Glomerular visceral epithelial cell (primary cell): Measurements from ENCODE around the gene ACE2.
"Not testable (repeated sequence)": the region's sequence is repeated elsewhere in the genome, so short reads cannot be mapped to it uniquely, and the experiment has no call there.

Experiments
- DNase-seq: peaks from one replicate; pipeline ENCODE4 v3.0.0-alpha.2; 2016; ENCODE audit errors: extremely low spot score

ACE2 gene

DNA sequence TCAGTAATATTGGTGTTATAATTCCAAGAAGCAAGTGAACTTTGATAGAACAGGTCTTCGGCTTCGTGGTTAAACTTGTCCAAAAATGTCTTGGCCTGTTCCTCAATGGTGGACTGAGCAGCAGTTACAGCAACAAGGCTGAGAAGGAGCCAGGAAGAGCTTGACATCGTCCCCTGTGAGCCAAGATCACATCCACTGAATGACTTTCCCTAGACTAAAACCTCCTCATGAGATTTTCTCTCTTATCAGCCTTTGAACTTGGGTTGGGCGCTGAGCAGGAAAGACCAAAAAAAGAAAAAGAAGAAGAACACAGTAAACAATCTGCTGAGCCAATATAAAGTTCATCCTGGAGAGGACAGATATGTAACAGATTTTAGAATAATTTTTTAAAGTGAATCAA, at the start of gene ACE2:
Gene ACE2 (minus strand): TSS at position 216 of the 400 bp plus-strand sequence. CDS start 49 bp downstream, at position 167.
- no peak for DNase-seq

DNA sequence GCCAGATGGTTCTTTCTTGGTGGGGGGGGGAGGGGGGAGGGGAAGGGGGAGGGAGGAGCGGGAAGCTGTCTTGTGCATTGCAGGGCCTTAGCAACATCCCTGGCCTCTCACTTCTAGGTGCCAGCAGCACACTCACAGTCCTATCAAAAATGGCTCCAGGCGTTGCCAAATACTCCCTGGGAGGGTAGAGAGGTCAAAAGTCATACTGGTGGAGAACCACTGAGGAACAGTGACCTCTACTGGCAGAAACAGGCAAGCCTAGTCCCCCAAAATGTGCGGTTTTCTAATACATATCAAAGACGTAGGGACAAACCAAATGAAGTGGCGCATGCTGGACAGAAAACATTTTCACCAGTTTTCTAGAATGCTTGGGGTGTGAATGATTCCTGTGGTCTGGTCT, 46.8 kb upstream of the ACE2 start:
- not testable (repeated sequence) for DNase-seq

DNA sequence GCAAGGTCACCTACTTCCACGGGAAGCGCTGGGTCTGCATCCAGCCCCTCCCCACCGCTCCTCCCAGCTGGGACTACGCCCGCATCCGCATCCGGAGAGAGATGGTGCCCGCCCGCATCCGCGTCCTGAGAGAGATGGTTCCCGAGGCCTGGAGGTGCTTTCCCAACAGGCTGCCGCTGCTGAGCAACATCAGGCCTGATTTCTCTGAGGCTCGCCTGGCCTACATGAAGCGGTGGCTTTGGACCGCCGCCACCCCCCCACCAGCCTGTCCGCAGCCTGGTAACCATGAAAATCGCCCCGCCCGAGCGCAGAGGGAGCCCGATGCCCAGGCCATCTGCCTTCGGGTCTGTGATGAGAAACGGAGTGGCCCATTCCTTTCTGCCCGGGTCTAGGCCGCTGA, 45.8 kb upstream of the ACE2 start:
- DNase-seq: no peak

DNA sequence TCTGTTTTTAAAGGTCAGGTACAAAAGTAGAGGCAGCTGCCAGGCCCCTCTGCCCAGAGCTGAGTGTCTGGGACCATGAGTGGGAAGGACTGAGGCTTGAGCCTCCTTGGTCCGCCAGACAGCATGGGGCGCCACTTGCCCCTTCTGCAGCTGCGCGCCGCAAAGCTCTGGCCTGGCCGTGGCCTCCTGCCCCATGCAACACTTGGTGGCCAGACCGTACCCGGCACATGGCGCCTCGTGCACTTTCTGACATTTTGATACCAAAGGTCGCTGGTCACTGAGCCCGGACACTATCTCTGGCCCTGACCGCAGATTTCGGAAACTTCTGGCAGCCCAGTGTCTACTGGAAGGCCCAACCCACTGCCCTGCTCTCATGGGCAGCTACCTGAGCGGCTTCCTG, 45.3 kb upstream of the ACE2 start:
- no peak for DNase-seq

DNA sequence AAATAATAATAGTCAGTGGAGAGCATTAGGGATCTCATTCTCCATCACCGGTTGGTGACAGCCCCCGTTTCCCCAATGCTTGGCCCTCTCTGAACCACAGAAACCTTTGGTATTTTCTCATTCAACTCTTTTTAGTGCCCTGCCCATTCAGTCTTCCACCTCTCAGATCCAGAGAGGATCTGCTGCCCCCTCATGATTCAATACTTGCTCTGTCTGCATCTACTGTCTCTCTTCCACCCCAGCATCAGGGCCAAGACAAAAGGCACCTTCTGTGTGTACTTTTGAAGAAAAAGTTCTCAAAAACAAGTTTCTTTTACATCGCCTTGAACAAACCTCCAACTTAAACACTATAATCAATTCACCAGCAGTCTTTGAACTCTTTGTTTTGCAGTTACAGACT, 44.5 kb upstream of the ACE2 start:
- DNase-seq: no peak

DNA sequence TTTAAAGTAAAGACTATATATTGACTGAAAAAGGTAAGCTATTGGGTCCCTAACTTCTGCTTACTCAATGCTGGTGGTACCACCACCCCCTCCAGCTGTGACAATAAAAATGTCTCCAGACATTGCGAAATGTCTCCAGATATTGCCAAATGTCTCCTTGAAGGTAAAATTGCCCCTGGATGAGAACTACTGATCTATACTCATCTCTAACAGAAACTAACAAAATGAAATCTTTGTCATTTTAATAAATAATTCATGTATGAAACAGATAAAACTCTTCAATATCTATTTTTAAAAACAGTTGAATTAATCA, 43.8 kb upstream of the ACE2 start:
- DNase-seq: no peak

DNA sequence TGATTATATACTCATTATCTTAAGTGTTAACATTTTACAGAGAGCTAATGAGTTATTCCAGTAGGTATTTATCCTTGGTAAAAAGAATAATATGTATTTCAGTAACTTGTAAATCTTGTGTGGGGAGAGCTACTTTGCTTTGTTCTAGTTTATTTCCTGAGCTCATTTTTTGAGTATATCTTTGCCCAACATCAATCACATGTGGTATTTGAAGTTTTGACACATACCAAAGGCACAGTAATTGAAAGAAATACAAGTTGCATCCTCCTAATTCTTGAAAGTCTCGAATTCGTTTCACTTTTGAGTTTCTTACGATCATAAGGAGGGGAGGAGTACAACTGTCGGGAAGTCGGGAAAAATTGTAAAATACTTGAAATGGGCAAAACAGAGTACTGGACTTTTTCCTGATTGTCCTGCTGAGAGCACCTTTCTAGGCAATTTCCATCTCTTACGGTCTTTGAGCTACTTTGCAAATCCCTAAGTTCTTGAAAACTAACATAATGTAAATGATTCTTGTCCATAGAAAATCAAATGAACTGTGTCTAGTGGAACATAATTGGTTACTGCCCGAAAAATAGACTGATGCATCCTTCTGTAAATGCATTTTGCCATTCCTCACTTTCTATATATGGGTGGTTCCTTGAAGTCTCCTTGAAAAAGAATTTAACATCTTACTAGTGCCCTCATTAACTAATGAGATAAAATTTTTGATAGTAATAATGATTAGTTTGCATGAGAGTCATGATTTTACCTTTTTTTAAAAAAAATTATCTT, 43.2 kb upstream of the ACE2 start:
- no peak for DNase-seq

DNA sequence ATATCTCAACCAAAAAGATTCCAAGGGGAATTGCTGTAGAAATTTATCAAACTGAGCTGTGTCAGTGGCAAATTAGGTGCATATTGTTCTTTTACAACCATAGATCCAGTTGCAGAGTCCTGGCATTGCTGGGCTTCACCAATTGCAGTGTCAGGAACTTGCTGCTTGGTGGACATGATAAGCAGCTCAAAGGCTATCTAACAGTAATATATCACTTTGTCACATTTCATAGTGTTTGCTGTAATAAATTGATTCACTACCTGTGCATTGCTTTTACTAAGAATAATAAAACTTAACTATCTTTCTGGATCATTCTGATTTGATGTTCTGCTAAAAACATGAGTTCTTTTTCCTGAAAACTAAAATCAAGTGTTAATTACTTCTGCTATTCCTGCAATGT, 30.9 kb upstream of the ACE2 start:
- DNase-seq: no peak

DNA sequence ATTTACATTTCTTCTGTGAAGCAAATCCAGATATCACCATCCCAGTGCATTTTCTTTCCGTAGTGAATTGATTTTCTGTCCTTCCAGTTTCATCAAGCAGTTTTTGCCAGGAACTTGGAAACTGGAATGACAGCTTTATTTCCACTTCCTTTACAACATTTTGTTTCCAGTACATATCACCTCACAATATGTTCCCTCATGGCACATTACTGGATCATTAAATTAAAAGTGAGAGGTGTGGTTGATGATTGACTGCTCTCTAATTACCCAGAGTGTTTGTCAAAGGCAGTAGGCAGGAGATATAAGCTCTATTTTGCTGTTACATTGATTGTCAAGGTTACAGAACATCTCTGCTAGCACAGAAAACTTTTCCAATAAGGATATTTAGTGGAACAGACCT, 22.3 kb upstream of the ACE2 start:
- no peak for DNase-seq

DNA sequence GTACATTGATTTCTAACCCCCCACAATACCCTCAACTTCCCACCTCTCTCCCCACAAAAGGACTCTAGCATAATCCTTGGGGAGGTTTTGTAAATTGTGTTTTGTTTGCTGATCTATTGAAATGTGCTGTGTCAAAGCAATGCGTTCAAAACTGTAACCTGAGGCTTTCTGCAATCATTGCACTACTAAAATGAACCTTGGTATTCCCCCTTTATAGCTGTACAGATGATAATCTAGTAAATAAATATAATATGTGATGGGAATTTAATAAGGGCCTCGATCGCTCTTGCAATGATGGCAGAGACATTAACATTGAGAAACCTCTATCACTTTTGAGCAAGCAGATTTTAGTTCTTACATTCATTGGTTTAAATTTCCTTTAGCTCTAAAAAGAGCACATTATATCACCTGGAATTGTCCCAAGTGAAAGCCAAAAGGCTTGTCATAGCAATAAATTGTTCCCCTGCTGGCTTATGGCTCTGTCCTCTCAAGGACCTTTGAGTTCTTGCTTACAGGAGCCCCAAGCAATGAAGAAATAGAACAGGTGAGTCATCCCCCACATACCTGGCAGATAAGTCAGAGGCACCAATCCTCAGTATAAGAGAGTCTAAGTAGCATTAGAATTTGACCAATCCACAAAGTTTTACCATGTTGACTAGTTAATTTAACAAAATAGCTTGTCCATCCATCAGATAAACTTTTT, 18.4 kb upstream of the ACE2 start:
- peak; percentile 1 for DNase-seq

DNA sequence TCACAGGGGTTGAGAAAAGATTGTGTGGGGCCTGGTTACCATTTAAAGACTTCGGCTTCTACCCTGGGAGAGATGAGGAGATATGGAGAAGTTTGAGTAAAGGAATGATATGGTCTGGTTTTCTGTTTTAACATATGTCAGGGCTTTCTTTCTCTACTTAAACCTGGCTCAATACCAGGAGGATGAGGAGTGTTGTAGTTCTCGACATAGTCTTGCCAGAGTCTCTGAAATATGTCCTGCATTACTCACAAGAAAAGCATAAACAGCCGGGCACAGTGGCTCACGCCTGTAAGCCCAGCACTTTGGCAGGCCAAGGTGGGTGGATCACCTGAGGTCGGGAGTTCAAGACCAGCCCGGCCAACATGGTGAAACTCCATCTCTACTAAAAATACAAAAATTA, 16.4 kb upstream of the ACE2 start:
- DNase-seq: no peak

DNA sequence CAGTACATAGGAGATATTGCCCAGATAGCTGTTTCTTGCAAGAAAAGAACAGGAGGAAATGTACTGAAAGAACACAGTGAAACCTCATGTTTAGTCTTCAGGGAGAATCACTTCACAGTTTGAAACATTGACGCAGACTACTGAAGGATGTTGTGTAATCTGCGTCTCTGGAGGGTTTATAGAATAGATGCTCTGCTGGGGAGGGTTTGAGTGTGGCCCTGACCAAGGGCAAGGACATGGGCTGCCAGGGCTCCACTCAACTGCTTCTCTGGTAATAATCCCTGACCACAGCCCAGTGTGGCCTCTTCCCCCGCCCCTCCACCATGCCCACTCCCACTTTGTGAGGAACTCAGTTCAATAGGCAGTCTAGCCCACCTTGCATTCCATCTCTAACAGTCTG, 15.8 kb upstream of the ACE2 start:
- no peak for DNase-seq

DNA sequence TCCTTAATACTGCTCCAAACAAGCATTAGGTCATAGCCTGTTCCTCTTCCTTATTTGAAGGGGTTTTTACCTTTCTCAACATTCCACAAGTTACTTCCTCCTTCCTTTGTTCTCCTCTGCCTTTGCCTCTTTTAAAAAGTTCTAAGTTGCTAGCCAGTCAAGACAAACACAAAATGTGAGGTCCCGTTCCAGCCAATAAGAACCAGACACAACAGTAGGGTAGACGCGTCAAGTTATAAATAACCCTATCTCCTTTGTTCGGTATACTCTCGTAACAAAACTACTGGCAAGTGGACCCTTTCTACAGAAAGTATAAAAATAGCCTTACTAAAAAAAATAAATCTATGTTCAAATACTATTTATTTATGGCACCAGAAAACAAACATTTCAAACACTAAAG, 6.3 kb upstream of the ACE2 start:
- DNase-seq: no peak

DNA sequence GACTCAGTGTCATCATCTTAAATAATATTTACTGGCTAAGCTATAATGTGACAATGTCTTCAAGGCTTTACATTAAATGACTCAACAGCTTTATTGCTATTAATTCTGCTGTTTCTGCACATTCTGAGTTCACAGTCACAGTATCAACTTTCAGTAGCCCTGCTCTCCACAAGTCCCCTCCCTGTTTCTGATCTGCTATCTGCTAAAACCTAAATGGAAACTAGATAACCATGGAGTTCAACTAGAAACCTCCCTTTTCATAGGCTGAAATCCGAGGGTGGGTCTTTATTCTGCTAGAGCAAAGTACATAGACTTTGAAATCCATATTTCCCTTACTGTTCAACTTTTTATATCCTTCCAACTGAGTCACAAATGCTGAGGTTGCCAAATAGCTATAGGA, 5.4 kb upstream of the ACE2 start:
- no peak for DNase-seq

DNA sequence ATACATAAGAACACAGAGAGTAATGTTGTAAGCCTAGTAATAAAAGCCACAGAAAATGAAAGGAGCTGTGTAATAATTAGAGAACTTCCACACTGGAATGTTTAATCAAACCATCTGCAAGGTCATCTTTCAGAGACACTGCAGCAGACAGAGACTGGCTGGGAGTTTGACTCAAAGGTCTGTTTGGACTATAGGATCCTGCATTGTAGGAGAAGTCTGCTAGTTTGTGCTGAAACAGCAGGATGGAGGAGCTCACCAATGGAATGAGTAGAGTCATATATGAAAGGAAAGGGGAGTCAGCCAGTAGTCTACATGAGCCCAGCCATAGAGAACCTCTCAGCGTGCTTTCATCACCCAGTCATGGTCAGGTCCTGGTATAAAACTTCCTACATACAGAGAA, 4.5 kb upstream of the ACE2 start:
- no peak for DNase-seq

DNA sequence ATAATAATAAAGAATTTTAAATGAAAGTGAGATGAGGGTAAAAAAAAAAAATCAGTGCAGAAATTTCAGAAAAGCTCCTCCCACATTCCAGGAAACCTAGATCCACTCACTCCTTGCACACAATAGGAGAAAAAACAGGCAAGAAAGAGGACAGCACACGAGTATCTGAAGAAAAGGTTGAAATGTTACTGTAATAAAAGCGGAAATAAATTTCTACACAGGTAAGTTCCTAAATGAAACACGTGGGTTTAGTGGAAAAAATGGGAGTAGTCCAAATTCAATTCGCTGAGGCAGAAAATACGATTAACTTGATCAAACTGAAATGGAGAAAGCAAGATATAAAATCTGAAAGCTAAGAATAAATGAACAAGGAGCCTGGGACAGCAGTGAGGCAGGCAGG, 2.0 kb upstream of the ACE2 start:
- no peak for DNase-seq

DNA sequence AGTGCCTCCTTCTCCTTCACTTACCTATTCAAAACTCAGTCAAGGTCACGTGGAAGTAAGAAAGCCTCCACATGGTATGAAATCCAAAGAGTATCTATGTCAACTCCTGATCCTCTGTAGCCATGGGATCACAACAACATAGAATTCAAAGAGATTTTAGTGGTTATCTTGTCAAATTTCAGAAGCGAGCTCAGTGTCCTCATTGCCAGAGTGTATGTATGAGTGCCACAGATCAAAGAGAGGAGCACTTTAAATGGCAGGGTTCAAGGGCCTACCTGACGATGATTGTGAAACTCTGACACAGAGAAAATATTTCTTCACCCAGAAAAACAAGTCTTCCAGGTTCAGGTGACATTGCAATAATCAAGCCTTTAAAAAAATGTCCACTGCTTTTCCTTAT, 1.2 kb upstream of the ACE2 start:
- DNase-seq: no peak

DNA sequence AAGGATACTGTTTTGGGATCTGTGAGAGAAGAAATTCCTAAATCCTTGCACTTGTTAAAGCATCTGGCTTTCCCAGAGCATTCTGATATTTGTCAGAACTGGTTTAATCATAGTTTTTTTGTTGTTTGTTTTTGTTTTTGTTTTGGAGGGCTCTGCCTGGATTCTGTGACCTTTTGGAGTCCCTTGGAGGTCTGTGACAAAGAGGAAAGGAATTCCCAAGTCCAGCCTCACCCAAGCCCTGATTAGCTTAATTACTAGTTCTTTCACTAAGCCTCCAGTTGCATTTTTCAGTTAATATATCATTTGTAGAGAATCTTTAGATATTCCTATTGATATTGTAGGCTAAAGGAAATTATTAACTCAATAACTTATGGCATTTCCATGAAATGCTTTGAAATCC, 711 bp downstream of the ACE2 start:
- DNase-seq: no peak

DNA sequence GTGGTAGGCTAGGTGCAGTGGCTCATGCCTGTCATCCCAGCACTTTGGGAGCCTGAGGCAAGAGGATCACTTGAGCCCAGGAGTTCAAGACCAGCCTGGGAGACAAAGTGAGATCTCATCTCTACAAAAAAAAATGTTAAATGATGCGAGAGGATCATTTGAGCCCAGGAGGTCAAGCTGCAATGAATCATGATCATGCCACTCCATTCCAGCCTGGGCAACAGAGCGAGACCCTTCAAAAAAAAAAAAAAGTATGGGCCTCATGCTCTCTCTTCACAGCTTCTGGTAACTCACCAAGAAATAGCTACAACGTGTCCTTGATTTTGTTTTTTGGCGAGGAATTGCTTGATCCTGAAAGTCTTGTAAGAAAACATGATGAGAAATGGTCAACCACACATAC, 1.3 kb downstream of the ACE2 start:
- no peak for DNase-seq

DNA sequence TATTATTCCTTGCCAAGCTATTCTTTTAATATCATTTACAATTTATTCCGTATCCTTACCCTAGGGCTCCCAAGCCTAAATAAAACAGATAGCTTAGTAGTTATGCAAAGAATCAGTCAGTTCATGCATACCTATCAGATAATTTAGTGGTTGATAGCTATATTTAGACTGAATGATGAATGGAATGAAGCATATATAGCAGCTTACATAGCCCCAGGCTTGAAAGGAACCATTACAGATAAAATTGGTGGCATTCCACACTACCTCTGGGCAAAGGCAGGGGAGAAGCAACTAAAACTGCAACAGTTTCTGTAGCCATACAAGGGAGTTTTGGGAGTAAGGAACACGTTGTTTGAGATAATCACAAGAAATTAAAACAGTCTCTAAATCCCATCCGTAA, 2.7 kb downstream of the ACE2 start:
- no peak for DNase-seq

DNA sequence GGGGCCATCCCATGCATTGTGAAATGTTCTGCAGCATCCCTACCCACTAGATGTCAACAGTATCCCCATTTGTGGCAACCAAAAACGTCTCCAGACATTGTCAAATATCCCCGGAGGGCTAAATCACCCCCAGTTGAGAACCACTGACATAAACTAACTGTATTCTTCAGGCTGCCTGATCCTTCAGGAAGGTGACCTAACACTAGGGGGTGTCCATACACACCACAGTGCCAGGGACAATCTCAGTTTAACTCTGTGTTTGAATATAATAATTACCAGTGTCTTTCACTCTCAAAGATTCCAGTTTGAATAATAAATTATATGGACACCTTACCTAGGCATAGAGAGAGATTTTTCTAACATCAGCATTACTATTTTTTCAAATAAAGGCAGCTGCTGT, 6.4 kb downstream of the ACE2 start:
- no peak for DNase-seq

DNA sequence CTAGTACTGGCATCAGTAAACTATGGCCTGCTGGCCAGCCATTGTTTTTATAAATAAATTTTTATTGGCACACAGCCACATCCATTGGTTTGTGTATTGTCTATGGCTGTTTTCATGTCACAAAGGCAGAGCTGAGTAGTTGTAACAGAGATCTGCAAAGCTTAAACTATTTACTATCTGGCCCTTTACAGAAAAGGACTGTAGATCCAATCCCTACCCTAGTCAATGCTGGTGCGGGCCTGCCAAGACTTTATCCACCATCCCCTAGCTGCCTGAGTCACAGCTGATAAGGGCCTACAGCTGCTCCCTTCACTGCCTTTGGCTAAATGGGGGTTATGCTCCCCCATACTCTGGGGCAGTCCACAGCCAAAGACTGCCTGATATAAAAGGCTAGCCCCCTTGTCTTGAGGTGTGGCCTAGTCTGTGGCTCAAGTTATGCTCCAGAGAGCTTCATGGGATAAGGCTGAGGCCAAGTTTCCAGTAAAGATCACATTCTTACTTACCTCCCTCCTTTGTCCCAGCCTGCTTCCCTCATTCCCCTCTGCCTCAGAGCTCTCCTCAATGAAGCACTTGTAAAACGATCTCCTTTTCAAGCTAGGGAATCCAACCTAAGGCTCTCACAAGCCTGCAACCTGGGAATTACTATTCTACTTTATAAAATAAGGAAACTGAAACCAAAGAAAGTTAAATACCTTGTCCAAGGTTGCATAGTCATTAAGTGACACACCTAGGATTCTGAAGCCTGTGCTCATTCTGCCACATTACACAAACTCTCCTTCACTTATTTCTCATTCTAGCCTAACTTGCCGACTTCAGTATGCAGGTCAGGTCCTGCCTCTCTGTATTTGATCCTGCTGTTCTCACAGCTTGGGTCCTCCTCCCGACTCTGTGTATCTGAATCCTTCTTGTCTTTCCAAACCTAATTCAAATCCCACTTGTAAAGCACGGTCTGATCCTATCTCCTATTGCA, 20.7 kb downstream of the ACE2 start:
- no peak for DNase-seq

DNA sequence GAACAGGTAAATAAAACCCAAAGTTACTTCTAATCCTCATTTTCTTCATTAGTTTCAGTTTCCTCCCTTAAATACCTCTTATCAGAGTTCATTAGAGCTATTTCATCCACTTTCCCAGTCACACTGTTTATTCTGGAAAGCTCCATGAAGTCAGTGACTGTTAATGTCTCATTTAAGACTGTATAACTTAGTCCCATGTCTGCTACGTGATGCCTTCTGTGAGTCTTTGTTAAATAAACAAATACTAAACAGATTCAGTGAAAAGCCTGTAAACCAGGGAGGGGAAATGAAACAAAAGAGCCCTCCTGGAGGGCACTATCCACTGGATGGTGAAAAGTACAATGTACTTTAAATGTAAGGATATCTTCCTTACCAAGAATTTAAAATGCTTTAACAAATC, 24.7 kb downstream of the ACE2 start:
- DNase-seq: no peak
